T47D (cell line): ENCODE measurements around the gene SLC15A3.

Experiments used
- DNase-seq, 2 experiments: peaks; one replicate each; pipeline versions ENCODE4 v3.0.0 to v3.0.0-alpha.2; 2011 to 2012; ENCODE audit warnings: low read depth in 1 of 2, low spot score in 1 of 2
- JUND ChIP-seq: IDR thresholded peaks from 2 replicates; pipeline ENCODE4 v1.6.1; 2012; ENCODE audit warnings: low read depth
- in situ Hi-C: cut with HindIII; loops from 2 replicates; pipeline ENCODE4 v1.10.0; 2016; ENCODE audit warnings: low sequenced_read_pairs, low pct_unique_long_range_greater_than_20kb

SLC15A3 gene

GRCh38 chr11:60931917-60932316 is 20.1 kb downstream of the SLC15A3 start:
- no peak for TF ChIP-seq JUND
- in situ Hi-C loops: no loop called here
- no peak for DNase-seq

GRCh38 chr11:60930394-60930793 is 21.6 kb downstream of the SLC15A3 start:
- in situ Hi-C loops: no loop called here
- no peak for DNase-seq
- TF ChIP-seq JUND: no peak

DNA sequence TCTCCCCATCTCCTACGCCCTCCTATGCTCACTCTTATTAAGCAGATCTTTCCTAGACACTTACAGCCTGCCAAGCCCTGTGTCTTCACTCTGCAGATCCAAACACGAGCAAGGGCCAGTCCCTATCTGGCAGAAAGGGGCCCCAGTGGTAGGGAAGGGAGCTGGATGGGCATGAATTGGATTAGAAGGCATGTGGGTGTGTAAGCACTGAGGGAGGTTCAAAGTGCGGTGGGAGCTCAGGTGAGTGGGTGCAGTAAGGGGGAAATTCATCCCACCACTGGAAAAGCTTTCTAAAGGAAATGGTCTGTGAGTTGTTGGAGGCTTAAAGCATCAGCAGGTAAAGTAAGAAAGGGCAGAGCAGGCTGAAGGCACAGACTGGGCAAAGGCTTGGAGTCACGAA is 22.2 kb downstream of the SLC15A3 start:
- in situ Hi-C loops: no loop called here
- DNase-seq: no peak
- no peak for TF ChIP-seq JUND

DNA sequence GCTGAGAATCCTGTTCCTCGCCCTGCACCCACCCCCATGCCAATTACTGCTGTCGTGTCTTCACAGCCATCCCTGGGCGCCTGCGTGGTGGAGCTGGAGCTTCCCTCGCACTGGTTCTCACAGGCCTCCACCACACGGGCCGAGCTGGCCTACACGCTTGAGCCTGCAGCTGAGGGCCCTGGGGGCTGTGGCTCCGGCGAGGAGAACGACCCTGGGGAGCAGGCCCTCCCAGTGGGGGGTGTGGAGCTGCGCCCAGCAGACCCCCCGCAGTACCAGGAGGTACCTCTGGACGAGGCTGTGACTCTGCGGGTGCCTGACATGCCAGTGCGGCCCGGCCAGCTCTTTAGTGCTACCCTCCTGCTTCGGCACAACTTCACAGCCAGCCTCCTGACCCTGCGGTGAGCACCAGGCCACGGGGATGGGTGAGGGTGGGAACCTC is 23.4 kb downstream of the SLC15A3 start:
- DNase-seq: no peak
- in situ Hi-C loops: no loop called here
- no peak for TF ChIP-seq JUND

- TF ChIP-seq JUND: no peak
- in situ Hi-C loops: no loop called here
- no peak for DNase-seq
These were observed 24.4 kb downstream of the SLC15A3 start for GRCh38 chr11:60927600-60927999.

DNA sequence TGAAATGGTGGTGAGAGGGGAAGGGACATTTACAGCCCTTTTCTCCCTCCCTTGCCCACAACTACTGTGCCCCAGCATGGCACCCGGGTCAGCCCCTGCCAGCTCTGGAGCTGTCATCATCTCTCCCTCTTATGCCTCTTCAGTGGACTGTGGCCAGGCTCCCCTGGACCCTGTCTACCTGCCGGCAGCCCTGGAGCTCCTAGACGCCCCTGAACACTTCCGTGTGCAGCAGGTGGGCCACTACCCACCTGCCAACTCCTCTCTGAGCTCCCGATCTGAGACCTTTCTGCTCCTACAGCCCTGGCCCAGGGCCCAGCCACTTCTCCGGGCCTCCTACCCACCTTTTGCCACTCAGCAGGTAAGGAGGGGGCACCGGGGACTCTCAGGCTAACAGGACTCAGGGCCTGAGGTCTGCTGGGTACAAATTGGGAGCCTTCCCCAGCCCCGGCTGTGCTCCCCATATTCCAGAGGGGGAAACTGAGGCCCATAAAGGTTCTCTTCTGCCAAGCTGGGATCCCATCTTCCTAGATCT is 24.8 kb downstream of the SLC15A3 start:
- in situ Hi-C loops: no loop called here
- no peak for DNase-seq
- TF ChIP-seq JUND: no peak

DNA sequence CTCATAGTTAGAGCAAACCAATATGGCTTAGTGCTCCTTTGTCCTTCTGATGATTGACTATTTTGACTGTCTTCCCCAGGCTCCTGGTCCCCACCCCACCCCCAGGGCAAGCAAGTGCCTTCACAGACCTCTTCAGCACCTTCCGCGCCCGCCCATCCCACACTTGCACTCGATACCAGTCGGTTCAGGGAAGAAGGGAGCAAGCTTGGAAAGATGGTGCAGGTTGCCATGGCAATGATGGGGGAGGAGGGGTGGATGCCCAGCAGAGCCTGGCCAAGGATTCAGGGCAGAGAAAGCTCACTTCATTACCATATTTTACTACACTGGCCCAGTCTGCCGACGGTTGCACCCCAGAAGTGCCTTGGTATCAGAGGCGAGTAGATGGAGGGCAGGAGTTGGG is 25.5 kb downstream of the SLC15A3 start:
- no peak for DNase-seq
- no peak for TF ChIP-seq JUND
- in situ Hi-C loops: no loop called here

GRCh38 chr11:60925868-60926267 is 26.1 kb downstream of the SLC15A3 start:
- peak in 1 of 2 experiments; percentile 52 for DNase-seq
- in situ Hi-C loops: no loop called here
- TF ChIP-seq JUND: no peak

DNA sequence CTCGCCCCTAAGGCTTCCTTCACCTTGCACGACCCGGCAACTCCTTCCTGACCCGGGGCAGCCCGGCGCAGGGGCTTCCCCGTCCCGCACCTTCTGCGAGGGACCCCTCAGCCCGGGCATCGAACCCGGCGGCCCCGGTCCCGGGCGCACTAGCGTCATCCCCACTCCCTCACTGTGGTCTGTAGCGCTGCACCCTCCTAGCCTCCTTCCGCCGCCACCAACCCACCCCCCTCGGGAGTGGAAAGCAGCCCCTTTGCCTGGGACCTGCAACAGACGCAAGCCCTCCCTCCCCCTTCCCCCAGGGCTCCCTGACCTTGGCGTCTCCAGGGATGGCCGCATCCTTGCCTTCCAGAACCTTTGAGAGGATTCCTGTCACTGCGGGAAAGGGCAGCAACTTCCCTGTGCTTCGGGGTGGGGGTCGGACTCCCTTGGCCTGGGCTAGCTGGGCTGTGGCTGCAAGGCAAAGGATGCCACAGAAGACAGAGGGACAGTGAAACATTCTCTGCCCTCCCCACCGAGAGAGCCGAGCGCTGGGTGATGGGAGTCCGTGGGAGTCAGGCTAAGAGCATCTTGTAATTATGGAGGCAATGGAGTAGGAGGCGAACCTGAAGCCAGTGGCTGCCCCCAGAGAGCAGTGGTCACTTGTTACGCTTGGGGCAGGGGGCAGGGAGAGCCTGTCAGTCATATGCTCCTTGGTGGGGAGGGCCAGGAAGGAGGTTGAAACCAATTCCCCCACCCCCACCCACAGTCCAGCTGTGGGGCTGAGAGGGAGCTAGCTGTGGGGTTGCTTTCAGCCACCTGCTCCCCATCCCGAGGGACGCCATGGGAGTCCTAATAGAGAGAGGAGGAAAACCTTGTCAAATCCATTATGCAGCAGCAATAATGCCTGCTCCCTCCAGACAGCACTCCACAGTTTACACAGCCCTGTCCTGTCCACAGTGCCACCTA is 26.8 kb downstream of the SLC15A3 start:
- no peak for TF ChIP-seq JUND
- DNase-seq: peak in 1 of 2 experiments; percentile 48
- in situ Hi-C loops: no loop called here

DNA sequence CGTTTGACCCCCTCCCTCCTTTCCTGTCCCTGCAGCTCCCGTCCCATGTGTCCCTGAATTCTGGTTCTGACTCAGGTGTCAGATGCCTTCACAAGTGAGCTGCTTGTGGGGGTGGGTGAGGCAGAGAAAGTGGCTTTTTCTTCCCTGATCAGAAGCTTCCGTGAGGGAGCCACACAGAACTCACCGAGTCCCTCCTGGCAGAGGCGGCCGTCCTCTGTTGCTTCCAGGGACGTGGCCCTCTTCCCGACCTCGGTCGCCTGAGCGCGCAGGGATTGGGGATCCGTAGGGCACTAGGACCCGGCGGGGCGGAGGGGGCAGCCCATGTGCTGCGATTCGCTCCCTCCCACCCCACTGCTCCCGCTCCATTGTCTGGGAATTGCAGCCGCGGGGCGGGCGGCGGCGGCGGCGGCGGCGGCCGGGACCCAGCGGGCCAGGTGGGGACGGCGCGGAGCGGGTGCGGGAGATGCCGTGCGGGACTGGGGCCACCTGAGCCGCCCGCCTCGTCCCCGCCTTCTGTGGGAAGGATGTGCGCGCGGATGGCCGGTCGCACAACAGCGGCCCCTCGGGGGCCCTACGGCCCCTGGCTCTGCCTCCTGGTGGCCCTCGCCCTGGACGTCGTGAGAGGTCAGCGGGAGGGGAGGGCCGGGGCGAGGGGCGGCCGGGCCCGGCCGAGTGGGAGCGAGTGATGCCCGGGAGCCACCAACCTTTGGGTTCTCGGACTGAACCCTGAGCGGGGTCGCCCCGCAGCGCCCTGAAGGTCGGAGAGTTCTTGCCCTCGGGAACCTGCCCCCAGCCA is 27.7 kb downstream of the SLC15A3 start, which contains the start of gene TMEM132A:
TMEM132A (plus strand) TSS at position 351 of the 796 bp plus-strand sequence; CDS start at position 525, 174 bp downstream.
- in situ Hi-C loops: no loop called here
- no peak for TF ChIP-seq JUND
- DNase-seq: peak; percentile 89 to 99

GRCh38 chr11:60923800-60924109 is 28.2 kb downstream of the SLC15A3 start:
- TF ChIP-seq JUND: no peak
- peak in 1 of 2 experiments; percentile 56 for DNase-seq
- in situ Hi-C loops: no loop called here

- no peak for TF ChIP-seq JUND
- peak in 1 of 2 experiments; percentile 34 for DNase-seq
- in situ Hi-C loops: no loop called here
These were observed 28.6 kb downstream of the SLC15A3 start for GRCh38 chr11:60923326-60923725.

DNA sequence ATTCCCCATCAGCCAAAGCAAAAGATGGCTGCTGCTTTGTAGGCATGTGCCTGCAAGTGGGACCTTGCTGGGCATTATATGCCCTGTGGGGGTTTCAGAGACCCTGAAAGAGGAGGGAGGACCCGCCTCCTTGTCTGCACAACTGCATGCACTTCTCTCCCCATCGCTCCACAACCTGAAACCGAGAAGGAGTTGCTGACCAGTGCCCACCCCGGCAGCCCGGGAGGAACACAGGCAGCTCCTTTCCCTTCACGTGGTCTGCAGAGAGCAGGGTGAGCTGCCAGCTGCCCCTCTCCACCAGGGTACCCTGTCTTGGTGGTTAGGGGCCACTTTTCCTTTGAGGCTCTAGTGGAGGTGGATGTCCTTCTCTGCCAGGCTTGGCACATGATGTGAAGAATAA is 29.1 kb downstream of the SLC15A3 start:
- in situ Hi-C loops: no loop called here
- no peak for DNase-seq
- no peak for TF ChIP-seq JUND
